ENCODE data around the gene KAT8. TPM values are rescaled to one million over a fixed set of nuclear protein-coding genes. Genes with fewer than 3 reads are reported as not detected.

KAT8 gene
- total and polyA plus RNA-seq, 2 of the 13 experiments (the other 11 are each of a cell fraction or from before 2014, with no cell fraction given): 79.0 to 84.2 TPM

- TF ChIP-seq ARNT (IDR thresholded peaks at IDR 0.05): 0 out of 2 replicates have a peak, but pooled peaks have one; percentile 82
- TF ChIP-seq THAP11 (CRISPR knock-in tag; IDR thresholded peaks at IDR 0.05): 0 out of 2 replicates have a peak, but pooled peaks have one; percentile 12
- TF ChIP-seq, protein P1, sequence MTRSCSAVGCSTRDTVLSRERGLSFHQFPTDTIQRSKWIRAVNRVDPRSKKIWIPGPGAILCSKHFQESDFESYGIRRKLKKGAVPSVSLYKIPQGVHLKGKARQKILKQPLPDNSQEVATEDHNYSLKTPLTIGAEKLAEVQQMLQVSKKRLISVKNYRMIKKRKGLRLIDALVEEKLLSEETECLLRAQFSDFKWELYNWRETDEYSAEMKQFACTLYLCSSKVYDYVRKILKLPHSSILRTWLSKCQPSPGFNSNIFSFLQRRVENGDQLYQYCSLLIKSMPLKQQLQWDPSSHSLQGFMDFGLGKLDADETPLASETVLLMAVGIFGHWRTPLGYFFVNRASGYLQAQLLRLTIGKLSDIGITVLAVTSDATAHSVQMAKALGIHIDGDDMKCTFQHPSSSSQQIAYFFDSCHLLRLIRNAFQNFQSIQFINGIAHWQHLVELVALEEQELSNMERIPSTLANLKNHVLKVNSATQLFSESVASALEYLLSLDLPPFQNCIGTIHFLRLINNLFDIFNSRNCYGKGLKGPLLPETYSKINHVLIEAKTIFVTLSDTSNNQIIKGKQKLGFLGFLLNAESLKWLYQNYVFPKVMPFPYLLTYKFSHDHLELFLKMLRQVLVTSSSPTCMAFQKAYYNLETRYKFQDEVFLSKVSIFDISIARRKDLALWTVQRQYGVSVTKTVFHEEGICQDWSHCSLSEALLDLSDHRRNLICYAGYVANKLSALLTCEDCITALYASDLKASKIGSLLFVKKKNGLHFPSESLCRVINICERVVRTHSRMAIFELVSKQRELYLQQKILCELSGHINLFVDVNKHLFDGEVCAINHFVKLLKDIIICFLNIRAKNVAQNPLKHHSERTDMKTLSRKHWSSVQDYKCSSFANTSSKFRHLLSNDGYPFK (CRISPR knock-in tag; IDR thresholded peaks at IDR 0.05; ENCODE audit: borderline replicate concordance): peak; percentile 17; the same call in 1 of the 2 replicates
- TF ChIP-seq ZBTB21 (CRISPR knock-in tag; IDR thresholded peaks at IDR 0.05): no peak
- TF ChIP-seq GATAD2A (CRISPR knock-in tag; IDR thresholded peaks at IDR 0.05): peak; percentile 49; the same call in 1 of the 2 replicates
- peak; percentile 25; the same call in 1 of the 2 replicates for TF ChIP-seq DRAP1 (CRISPR knock-in tag; IDR thresholded peaks at IDR 0.05)
- peak; percentile 26; the same call in 1 of the 2 replicates for TF ChIP-seq KDM5B (CRISPR knock-in tag; IDR thresholded peaks at IDR 0.05; ENCODE audit: borderline replicate concordance)
- TF ChIP-seq ZNF788 (CRISPR knock-in tag; IDR thresholded peaks at IDR 0.05; ENCODE audit: borderline replicate concordance): 0 out of 2 replicates have a peak, but pooled peaks have one; percentile 38
- no peak for TF ChIP-seq KDM6A (CRISPR knock-in tag; IDR thresholded peaks at IDR 0.05; ENCODE audit: low read depth)
- peak in 1 of 2 experiments; percentile 68; a peak in 2 of 4 replicates for TF ChIP-seq POLR2A (IDR thresholded peaks at IDR 0.05; ENCODE audit: insufficient read depth in 1 of 2, low read depth in 2 of 2, low read length in 2 of 2)
- 0 out of 2 replicates have a peak, but pooled peaks have one; percentile 1 for TF ChIP-seq ZNF256 (CRISPR knock-in tag; conservative IDR thresholded peaks at IDR 0.05)
- TF ChIP-seq ZNF670 (CRISPR knock-in tag; IDR thresholded peaks at IDR 0.05; ENCODE audit: borderline replicate concordance): 0 out of 2 replicates have a peak, but pooled peaks have one; percentile 48
- TF ChIP-seq ZNF496 (CRISPR knock-in tag; IDR thresholded peaks at IDR 0.05; ENCODE audit: insufficient replicate concordance): no peak
- TF ChIP-seq ZNF589 (CRISPR knock-in tag; conservative IDR thresholded peaks at IDR 0.05): 0 out of 2 replicates have a peak, but pooled peaks have one; percentile 14
- TF ChIP-seq CREB1 (IDR thresholded peaks at IDR 0.05): peak; percentile 17; the same call in 1 of the 2 replicates
- no peak for TF ChIP-seq CREB1 (CRISPR knock-in tag; IDR thresholded peaks at IDR 0.05)
- 0 out of 2 replicates have a peak, but pooled peaks have one; percentile 37 for TF ChIP-seq PAX8 (CRISPR knock-in tag; IDR thresholded peaks at IDR 0.05; ENCODE audit: borderline replicate concordance)
- TF ChIP-seq NFRKB (IDR thresholded peaks at IDR 0.05): 0 out of 2 replicates have a peak, but pooled peaks have one; percentile 36
- peak; percentile 43; the same call in 1 of the 2 replicates for TF ChIP-seq SALL1 (CRISPR knock-in tag; IDR thresholded peaks at IDR 0.05)
- TF ChIP-seq ZNF232 (CRISPR knock-in tag; IDR thresholded peaks at IDR 0.05; ENCODE audit: borderline replicate concordance): 0 out of 2 replicates have a peak, but pooled peaks have one; percentile 28
- TF ChIP-seq NCOA2 (CRISPR knock-in tag; IDR thresholded peaks at IDR 0.05): no peak
- TF ChIP-seq MEIS1 (CRISPR knock-in tag; IDR thresholded peaks at IDR 0.05; ENCODE audit: borderline replicate concordance): 0 out of 2 replicates have a peak, but pooled peaks have one; percentile 26
- TF ChIP-seq ZFX (CRISPR knock-in tag; IDR thresholded peaks at IDR 0.05; ENCODE audit: low read depth): peak; percentile 50; the same call in 1 of the 2 replicates
- 0 out of 2 replicates have a peak, but pooled peaks have one; percentile 48 for TF ChIP-seq ATM (IDR thresholded peaks at IDR 0.05; ENCODE audit: borderline replicate concordance)
- TF ChIP-seq SP4 (CRISPR knock-in tag; IDR thresholded peaks at IDR 0.05): peak; percentile 40; the same call in 1 of the 2 replicates
- peak; percentile 42; the same call in 1 of the 2 replicates for TF ChIP-seq MTA1 (CRISPR knock-in tag; IDR thresholded peaks at IDR 0.05; ENCODE audit: borderline replicate concordance)
- peak; percentile 42; the same call in 1 of the 2 replicates for TF ChIP-seq SAP130 (CRISPR knock-in tag; IDR thresholded peaks at IDR 0.05; ENCODE audit: low read depth)
- 0 out of 2 replicates have a peak, but pooled peaks have one; percentile 47 for TF ChIP-seq IKZF1 (IDR thresholded peaks at IDR 0.05)
- TF ChIP-seq KLF16 (CRISPR knock-in tag; IDR thresholded peaks at IDR 0.05): 0 out of 4 replicates have a peak, but pooled peaks of 1 of the 2 experiments have one; percentile 39
- TF ChIP-seq NR2F2 (IDR thresholded peaks at IDR 0.05; ENCODE audit: borderline replicate concordance, low read depth): no peak
Observed at GRCh38 chr16:31135535-31136286, 18.2 kb downstream of the KAT8 start, which contains the start of gene PRSS8 (continued).

Data from HepG2 (cell line).